ENCODE data around the gene WDR33. TPM values are rescaled to one million over a fixed set of nuclear protein-coding genes. Genes with fewer than 3 reads are reported as not detected.
A peak's percentile ranks its signal among the peaks of the same experiment; 100 is the strongest.

WDR33 gene
- total RNA-seq, 2 experiments from 2014 or later, result 59.8 to 61.5 TPM

DNA sequence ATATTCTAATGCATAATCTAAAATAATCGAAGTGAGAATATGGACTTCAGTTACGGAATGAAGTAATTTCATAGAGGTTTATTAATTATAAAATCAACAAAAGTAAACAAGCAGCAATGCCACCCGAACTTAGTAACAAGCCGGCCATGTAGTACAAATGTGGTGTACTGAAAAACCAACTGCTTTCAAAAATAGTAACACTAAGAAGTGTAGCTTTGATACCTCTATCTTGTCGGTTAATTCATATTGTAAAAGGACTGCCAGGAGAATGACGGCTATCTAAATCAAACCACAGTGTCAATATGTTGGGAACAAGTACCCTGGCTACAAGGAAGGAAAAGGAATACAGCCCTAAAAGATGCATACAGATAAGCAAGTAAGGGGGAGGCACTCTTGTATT lies 48.5 kb downstream of the WDR33 start:
- no peak for DNase-seq
- Mint-ChIP-seq H3K27ac (no peak overlapping the region), H3K4me1 (ENCODE audit: low read depth) (no peaks in the 10 kb centered on the region), H3K9me3 (no peaks in the 10 kb centered on the region), H3K36me3 (ENCODE audit: low read depth) (peaks cover 85% of the 10 kb centered on the region), H3K4me3 (no peak overlapping the region), H3K27me3 (no peaks in the 10 kb centered on the region)
- H3K9me3 ChIP-seq (ENCODE audit: control insufficient read depth in 1 of 2, insufficient read depth in 1 of 2, low read length in 2 of 2), result no peaks in the 10 kb centered on the region
- ChIA-PET CTCF (no interaction called here), POLR2A (no interaction called here)
- no peak for ATAC-seq (ENCODE audit: poor library complexity)
- peaks cover 65% of the 10 kb centered on the region for H3K36me3 ChIP-seq (ENCODE audit: insufficient read depth, low read length)
- H3K27ac ChIP-seq (ENCODE audit: low read depth in 1 of 2, low read length in 2 of 2), result no peak overlapping the region
- H3K27me3 ChIP-seq (ENCODE audit: control insufficient read depth in 1 of 2, insufficient read depth in 2 of 2, low read length in 2 of 2), result no peaks in the 10 kb centered on the region
- TF ChIP-seq, protein P1, sequence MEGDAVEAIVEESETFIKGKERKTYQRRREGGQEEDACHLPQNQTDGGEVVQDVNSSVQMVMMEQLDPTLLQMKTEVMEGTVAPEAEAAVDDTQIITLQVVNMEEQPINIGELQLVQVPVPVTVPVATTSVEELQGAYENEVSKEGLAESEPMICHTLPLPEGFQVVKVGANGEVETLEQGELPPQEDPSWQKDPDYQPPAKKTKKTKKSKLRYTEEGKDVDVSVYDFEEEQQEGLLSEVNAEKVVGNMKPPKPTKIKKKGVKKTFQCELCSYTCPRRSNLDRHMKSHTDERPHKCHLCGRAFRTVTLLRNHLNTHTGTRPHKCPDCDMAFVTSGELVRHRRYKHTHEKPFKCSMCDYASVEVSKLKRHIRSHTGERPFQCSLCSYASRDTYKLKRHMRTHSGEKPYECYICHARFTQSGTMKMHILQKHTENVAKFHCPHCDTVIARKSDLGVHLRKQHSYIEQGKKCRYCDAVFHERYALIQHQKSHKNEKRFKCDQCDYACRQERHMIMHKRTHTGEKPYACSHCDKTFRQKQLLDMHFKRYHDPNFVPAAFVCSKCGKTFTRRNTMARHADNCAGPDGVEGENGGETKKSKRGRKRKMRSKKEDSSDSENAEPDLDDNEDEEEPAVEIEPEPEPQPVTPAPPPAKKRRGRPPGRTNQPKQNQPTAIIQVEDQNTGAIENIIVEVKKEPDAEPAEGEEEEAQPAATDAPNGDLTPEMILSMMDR (IDR thresholded peaks at IDR 0.05), result no peak
- no peaks in the 10 kb centered on the region for H3K4me1 ChIP-seq (ENCODE audit: insufficient read depth, low read length)
- no peak overlapping the region for H3K4me3 ChIP-seq (ENCODE audit: low read length)
- intact Hi-C loops (cut with DNase I, micrococcal nuclease), result no loop called here

DNA sequence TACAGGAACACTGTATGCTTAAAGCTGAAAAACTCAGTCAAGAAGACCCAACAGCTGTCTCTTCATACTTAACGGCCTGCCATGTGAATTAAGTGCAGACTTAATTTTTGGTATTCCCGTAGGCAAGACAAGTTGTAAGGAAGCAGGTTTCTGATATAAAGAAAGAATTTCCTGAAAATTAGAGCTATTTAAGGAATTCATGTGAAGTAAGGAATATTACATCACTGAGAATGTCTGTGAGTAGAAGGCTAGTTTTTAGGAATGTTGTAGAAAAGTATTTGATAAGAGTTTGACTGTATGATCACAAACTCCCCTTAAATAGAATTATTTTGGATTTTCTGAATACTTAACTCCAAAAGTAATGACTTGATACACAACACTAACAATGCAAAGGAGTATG lies 51.0 kb downstream of the WDR33 start:
- Histone ChIP-seq H3K9me3 (ENCODE audit: control insufficient read depth in 1 of 2, insufficient read depth in 1 of 2, low read length in 2 of 2) (no peaks in the 10 kb centered on the region), H3K27me3 (ENCODE audit: control insufficient read depth in 1 of 2, insufficient read depth in 2 of 2, low read length in 2 of 2) (no peaks in the 10 kb centered on the region), H3K36me3 (ENCODE audit: insufficient read depth, low read length) (peaks cover 46% of the 10 kb centered on the region), H3K27ac (ENCODE audit: low read depth in 1 of 2, low read length in 2 of 2) (no peak overlapping the region), H3K4me1 (ENCODE audit: insufficient read depth, low read length) (no peaks in the 10 kb centered on the region), H3K4me3 (ENCODE audit: low read length) (no peak overlapping the region)
- intact Hi-C loops (cut with DNase I, micrococcal nuclease), result no loop called here
- DNase-seq (no peak), ATAC-seq (ENCODE audit: poor library complexity) (no peak)
- peaks cover 75% of the 10 kb centered on the region for H3K36me3 Mint-ChIP-seq (ENCODE audit: low read depth)
- no peaks in the 10 kb centered on the region for H3K4me1 Mint-ChIP-seq (ENCODE audit: low read depth)
- no peak overlapping the region for H3K4me3 Mint-ChIP-seq
- TF ChIP-seq, protein P1 (IDR thresholded peaks at IDR 0.05), result no peak
- peak overlapping the region; percentile 18 for H3K27ac Mint-ChIP-seq
- H3K27me3 Mint-ChIP-seq, result no peaks in the 10 kb centered on the region
- no peaks in the 10 kb centered on the region for H3K9me3 Mint-ChIP-seq
- ChIA-PET CTCF (interaction anchor here (1.0 kb wide), 1 partner anchor 9 kb away, joined by 3 read pairs; no protein-coding TSS in a partner anchor), POLR2A (no interaction called here)

DNA sequence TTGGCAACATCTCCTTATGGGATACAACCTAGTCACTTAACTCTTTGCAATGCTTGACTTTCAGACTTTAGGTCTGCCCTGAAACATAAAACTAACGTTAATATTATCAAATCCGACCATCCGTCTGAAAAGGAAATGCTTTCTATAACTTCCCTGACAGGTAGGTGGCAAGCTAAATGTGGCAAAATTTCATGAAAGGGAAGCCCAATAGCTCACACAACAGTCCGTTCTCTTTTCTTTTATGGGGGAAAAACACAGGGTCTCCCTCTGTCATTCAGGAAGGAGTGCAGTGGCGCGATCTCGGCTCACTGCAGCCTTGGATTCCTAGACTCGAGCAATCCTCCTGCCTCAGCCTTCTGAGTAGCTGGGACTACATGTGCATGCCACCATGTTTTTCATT lies 56.8 kb downstream of the WDR33 start:
- H3K27me3 Mint-ChIP-seq, result no peaks in the 10 kb centered on the region
- no peaks in the 10 kb centered on the region for H3K4me1 Mint-ChIP-seq (ENCODE audit: low read depth)
- H3K27ac Mint-ChIP-seq, result no peak overlapping the region
- no peaks in the 10 kb centered on the region for H3K9me3 ChIP-seq (ENCODE audit: control insufficient read depth in 1 of 2, insufficient read depth in 1 of 2, low read length in 2 of 2)
- no peaks in the 10 kb centered on the region for H3K4me1 ChIP-seq (ENCODE audit: insufficient read depth, low read length)
- no peaks in the 10 kb centered on the region for H3K27me3 ChIP-seq (ENCODE audit: control insufficient read depth in 1 of 2, insufficient read depth in 2 of 2, low read length in 2 of 2)
- intact Hi-C loops (cut with DNase I, micrococcal nuclease), result no loop called here
- ChIA-PET CTCF (no interaction called here), POLR2A (interaction anchor here (0.9 to 1.1 kb wide), 2 partner anchors 45 to 53 kb away, joined by 3 to 4 read pairs; partner anchors contain the start of gene SFT2D3)
- H3K36me3 ChIP-seq (ENCODE audit: insufficient read depth, low read length), result peaks cover 12% of the 10 kb centered on the region
- ATAC-seq (ENCODE audit: poor library complexity), result no peak
- TF ChIP-seq, protein P1 (IDR thresholded peaks at IDR 0.05), result no peak
- no peaks in the 10 kb centered on the region for H3K9me3 Mint-ChIP-seq
- no peak overlapping the region for H3K27ac ChIP-seq (ENCODE audit: low read depth in 1 of 2, low read length in 2 of 2)
- H3K36me3 Mint-ChIP-seq (ENCODE audit: low read depth), result peaks cover 54% of the 10 kb centered on the region
- H3K4me3 ChIP-seq (ENCODE audit: low read length), result no peak overlapping the region
- H3K4me3 Mint-ChIP-seq, result no peak overlapping the region
- DNase-seq, result no peak
